WERI-Rb-1 (cell line): Measurements from ENCODE around the gene GP1BB.

ENCODE experiments used
- DNase-seq: peaks from one replicate; pipeline ENCODE4 v3.0.0-alpha.2; 2020
- H3K27ac ChIP-seq: fragments of 250-450 bp; sonication (Bioruptor Pico); 2 replicates; pipeline ENCODE4 v1.5.1; 2020; ENCODE audit warnings: mild to moderate bottlenecking, moderate library complexity
- H3K27me3 ChIP-seq: fragments of 250-450 bp; sonication (Bioruptor Pico); 2 replicates; pipeline ENCODE4 v1.5.1; 2021; ENCODE audit warnings: mild to moderate bottlenecking, low read depth, moderate library complexity; ENCODE audit not compliant: insufficient read depth, severe bottlenecking
- H3K36me3 ChIP-seq: fragments of 250-450 bp; sonication (Bioruptor Pico); 2 replicates; pipeline ENCODE4 v1.5.1; 2020; ENCODE audit warnings: mild to moderate bottlenecking, moderate library complexity
- H3K4me3 ChIP-seq: 2 replicates; pipeline ENCODE4 v1.5.1; 2011; ENCODE audit warnings: low read depth, mild to moderate bottlenecking, control low read depth, low read length
- H3K9me3 ChIP-seq: fragments of 250-450 bp; sonication (Bioruptor Pico); 2 replicates; pipeline ENCODE4 v1.5.1; 2021; ENCODE audit warnings: mild to moderate bottlenecking, moderate library complexity; ENCODE audit not compliant: severe bottlenecking
- TF ChIP-seq, protein P1 (sequence below): IDR thresholded peaks from 2 replicates; pipeline ENCODE4 v1.5.1; 2011; ENCODE audit warnings: low read depth, mild to moderate bottlenecking, control low read depth, inconsistent platforms, low read length

The GP1BB gene

GRCh38 chr22:19734837-19735382 is 11.6 kb downstream of the GP1BB start:
- Histone ChIP-seq H3K36me3 (no peaks in the 10 kb centered on the region), H3K4me3 (no peak overlapping the region), H3K9me3 (no peaks in the 10 kb centered on the region), H3K27ac (no peak overlapping the region), H3K27me3 (no peaks in the 10 kb centered on the region)
- TF ChIP-seq, protein P1, sequence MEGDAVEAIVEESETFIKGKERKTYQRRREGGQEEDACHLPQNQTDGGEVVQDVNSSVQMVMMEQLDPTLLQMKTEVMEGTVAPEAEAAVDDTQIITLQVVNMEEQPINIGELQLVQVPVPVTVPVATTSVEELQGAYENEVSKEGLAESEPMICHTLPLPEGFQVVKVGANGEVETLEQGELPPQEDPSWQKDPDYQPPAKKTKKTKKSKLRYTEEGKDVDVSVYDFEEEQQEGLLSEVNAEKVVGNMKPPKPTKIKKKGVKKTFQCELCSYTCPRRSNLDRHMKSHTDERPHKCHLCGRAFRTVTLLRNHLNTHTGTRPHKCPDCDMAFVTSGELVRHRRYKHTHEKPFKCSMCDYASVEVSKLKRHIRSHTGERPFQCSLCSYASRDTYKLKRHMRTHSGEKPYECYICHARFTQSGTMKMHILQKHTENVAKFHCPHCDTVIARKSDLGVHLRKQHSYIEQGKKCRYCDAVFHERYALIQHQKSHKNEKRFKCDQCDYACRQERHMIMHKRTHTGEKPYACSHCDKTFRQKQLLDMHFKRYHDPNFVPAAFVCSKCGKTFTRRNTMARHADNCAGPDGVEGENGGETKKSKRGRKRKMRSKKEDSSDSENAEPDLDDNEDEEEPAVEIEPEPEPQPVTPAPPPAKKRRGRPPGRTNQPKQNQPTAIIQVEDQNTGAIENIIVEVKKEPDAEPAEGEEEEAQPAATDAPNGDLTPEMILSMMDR, result no peak
- no peak for DNase-seq

DNA sequence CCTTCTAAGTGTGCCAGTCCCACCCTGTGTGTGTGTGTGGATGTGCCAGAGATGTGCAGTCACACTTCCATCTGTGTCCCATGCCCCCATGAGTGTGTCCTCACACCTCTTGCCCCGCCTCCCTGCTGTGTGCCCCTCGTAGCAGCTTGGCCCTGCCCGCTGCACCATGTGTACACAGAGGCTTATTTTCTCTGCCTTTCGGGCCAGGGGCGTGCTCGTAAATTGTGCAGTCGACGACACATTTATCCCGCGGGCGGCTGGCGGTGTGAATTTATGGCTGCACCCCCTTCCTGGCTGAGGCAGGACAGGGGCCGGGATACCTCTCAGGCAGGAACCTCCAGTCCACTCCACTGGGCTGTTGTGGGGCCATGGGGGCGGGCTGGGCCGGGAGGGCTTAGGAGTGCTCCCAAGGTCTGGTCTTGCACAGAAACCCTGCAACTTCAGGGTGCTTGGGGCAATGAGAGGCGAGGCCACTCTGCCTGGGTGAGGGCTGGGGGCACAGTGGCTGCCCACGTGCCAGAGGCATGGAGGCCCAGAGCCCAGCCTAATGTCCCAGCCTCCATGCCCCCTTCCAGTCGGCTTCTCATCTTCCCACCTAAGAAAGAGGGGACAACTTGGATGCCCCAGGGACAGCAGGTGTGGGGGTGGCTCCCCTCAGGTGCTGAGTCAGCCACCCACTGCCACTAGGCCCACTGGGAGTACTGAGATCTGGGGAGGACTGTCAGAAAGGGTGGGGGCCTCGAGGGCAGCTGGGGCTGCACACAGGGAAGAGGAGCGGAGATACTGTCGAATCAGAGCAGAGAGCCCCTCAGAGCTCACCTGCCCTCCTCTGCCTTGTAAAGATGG is 12.5 kb downstream of the GP1BB start:
- no peaks in the 10 kb centered on the region for H3K27me3 ChIP-seq

GRCh38 chr22:19737846-19738663 is 14.7 kb downstream of the GP1BB start:
- Histone ChIP-seq H3K27ac (no peak overlapping the region), H3K27me3 (no peaks in the 10 kb centered on the region), H3K4me3 (no peak overlapping the region), H3K36me3 (no peaks in the 10 kb centered on the region), H3K9me3 (no peaks in the 10 kb centered on the region)
- no peak for DNase-seq
- TF ChIP-seq, protein P1, result no peak

More for the DNA sequence above, 12.5 kb downstream of the GP1BB start:
- Histone ChIP-seq H3K4me3 (no peak overlapping the region), H3K27ac (no peak overlapping the region), H3K9me3 (no peaks in the 10 kb centered on the region), H3K36me3 (no peaks in the 10 kb centered on the region)
- TF ChIP-seq, protein P1, result no peak
- no peak for DNase-seq

GRCh38 chr22:19738664-19739447 is 15.5 kb downstream of the GP1BB start:
- TF ChIP-seq, protein P1, result no peak
- Histone ChIP-seq H3K36me3 (no peaks in the 10 kb centered on the region), H3K27me3 (no peaks in the 10 kb centered on the region), H3K4me3 (no peak overlapping the region), H3K27ac (no peak overlapping the region), H3K9me3 (no peaks in the 10 kb centered on the region)
- peak; percentile 44 for DNase-seq

DNA sequence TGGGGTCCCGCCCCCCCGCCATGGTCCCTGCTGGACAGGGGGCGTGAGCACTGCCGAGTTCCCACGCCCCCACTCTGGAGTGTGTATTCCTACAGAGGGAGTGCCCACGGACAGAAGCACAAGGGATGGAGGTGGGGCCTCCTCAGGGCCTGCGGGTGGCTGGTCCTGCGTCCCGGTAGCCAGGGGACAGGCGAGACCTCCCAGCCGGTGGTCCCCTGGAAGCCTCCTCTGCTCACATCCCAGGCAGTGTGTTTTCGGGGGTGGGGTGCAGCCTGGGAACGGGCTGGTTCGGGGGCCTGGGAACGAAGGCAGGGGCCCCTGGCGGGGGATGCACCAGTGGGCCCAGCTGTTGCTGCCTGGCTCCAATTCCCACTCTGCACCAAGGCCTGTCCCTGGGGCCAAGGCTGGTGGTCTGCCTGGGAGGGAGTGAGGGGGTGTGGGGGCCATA is 16.1 kb downstream of the GP1BB start:
- TF ChIP-seq, protein P1, result no peak

More for the DNA sequence above, 16.1 kb downstream of the GP1BB start:
- H3K27me3 ChIP-seq, result no peaks in the 10 kb centered on the region
- no peak for DNase-seq
- no peaks in the 10 kb centered on the region for H3K36me3 ChIP-seq
- H3K4me3 ChIP-seq, result no peak overlapping the region
- H3K27ac ChIP-seq, result no peak overlapping the region
- no peaks in the 10 kb centered on the region for H3K9me3 ChIP-seq
